Glutamatergic neuron (in vitro differentiated cells): ENCODE results near the gene DST. TPM values are rescaled to one million over a fixed set of nuclear protein-coding genes. Genes with fewer than 3 reads are reported as not detected.
A peak's percentile ranks its signal among the peaks of the same experiment; 100 is the strongest.

Experiments
- DNase-seq: peaks from one replicate; pipeline ENCODE4 v3.0.0; 2022
- H3K27ac Mint-ChIP-seq: one replicate; pipeline ENCODE4 v1.8.0; 2020; ENCODE audit warnings: mild to moderate bottlenecking, mixed read lengths, inconsistent platforms; ENCODE audit not compliant: unreplicated experiment
- H3K27me3 Mint-ChIP-seq: one replicate; pipeline ENCODE4 v1.8.0; 2020; ENCODE audit warnings: mild to moderate bottlenecking, moderate library complexity, mixed read lengths, inconsistent platforms; ENCODE audit not compliant: unreplicated experiment
- H3K36me3 Mint-ChIP-seq: one replicate; pipeline ENCODE4 v1.8.0; 2020; ENCODE audit warnings: mild to moderate bottlenecking, mixed read lengths, inconsistent platforms; ENCODE audit not compliant: unreplicated experiment
- H3K4me1 Mint-ChIP-seq: one replicate; pipeline ENCODE4 v1.8.0; 2020; ENCODE audit warnings: mild to moderate bottlenecking, low read depth, mixed read lengths, inconsistent platforms; ENCODE audit not compliant: unreplicated experiment
- H3K4me3 Mint-ChIP-seq: one replicate; pipeline ENCODE4 v1.8.0; 2020; ENCODE audit warnings: mild to moderate bottlenecking, mixed read lengths, inconsistent platforms; ENCODE audit not compliant: unreplicated experiment
- H3K9me3 Mint-ChIP-seq: one replicate; pipeline ENCODE4 v1.8.0; 2020; ENCODE audit warnings: mild to moderate bottlenecking, moderate library complexity, mixed read lengths, inconsistent platforms; ENCODE audit not compliant: unreplicated experiment
- CTCF ChIP-seq: fragments of 200-600 bp; sonication (generic); IDR thresholded peaks from one replicate; pipeline ENCODE4 v1.5.0; 2021; ENCODE audit not compliant: partially characterized antibody, unreplicated experiment
- total RNA-seq: library from RNA; stranded (reverse); fragmentation: NEBNext Ultra II Directional; extraction: Animal tissue kit (Norgen Biotek cat#: 25700); gene quantifications from one replicate; pipeline ENCODE4 v1.2.1, GENCODE V29; 2021; ENCODE audit not compliant: unreplicated experiment

Gene DST
- total RNA-seq, 1 donor from 2014 or later = 981 TPM

GRCh38 chr6:56518995-56519767 lies 123.5 kb downstream of the DST start:
- peaks cover 8% of the 10 kb centered on the region for H3K4me1 Mint-ChIP-seq
- no peak for TF ChIP-seq CTCF
- H3K4me3 Mint-ChIP-seq = no peak overlapping the region
- no peak for DNase-seq
- H3K27ac Mint-ChIP-seq = no peak overlapping the region
- peaks cover 3% of the 10 kb centered on the region for H3K27me3 Mint-ChIP-seq
- no peaks in the 10 kb centered on the region for H3K36me3 Mint-ChIP-seq
- H3K9me3 Mint-ChIP-seq = peaks cover 12% of the 10 kb centered on the region

- Mint-ChIP-seq H3K27me3 (peaks cover 3% of the 10 kb centered on the region), H3K36me3 (no peaks in the 10 kb centered on the region), H3K27ac (peak overlapping the region; percentile 36), H3K4me1 (peaks cover 8% of the 10 kb centered on the region), H3K9me3 (peaks cover 12% of the 10 kb centered on the region), H3K4me3 (no peak overlapping the region)
- no peak for DNase-seq
- no peak for TF ChIP-seq CTCF
Observed at GRCh38 chr6:56517155-56517745, 125.4 kb downstream of the DST start.

- Mint-ChIP-seq H3K4me1 (peaks cover 11% of the 10 kb centered on the region), H3K9me3 (peaks cover 12% of the 10 kb centered on the region), H3K27me3 (peaks cover 3% of the 10 kb centered on the region), H3K27ac (no peak overlapping the region), H3K36me3 (no peaks in the 10 kb centered on the region), H3K4me3 (no peak overlapping the region)
- DNase-seq = no peak
- TF ChIP-seq CTCF = no peak
Observed at GRCh38 chr6:56516003-56516402, 126.7 kb downstream of the DST start.

GRCh38 chr6:56515081-56515905 lies 127.4 kb downstream of the DST start:
- no peak for DNase-seq
- Mint-ChIP-seq H3K9me3 (peaks cover 12% of the 10 kb centered on the region), H3K27me3 (peaks cover 3% of the 10 kb centered on the region), H3K4me3 (no peak overlapping the region), H3K36me3 (no peaks in the 10 kb centered on the region), H3K27ac (no peak overlapping the region), H3K4me1 (peaks cover 11% of the 10 kb centered on the region)
- TF ChIP-seq CTCF = no peak
